ENCODE data around the gene HSF2.
A peak's percentile ranks its signal among the peaks of the same experiment; 100 is the strongest.
"Not testable (repeated sequence)": the region's sequence is repeated elsewhere in the genome, so short reads cannot be mapped to it uniquely, and the experiment has no call there.

HSF2 gene

DNA sequence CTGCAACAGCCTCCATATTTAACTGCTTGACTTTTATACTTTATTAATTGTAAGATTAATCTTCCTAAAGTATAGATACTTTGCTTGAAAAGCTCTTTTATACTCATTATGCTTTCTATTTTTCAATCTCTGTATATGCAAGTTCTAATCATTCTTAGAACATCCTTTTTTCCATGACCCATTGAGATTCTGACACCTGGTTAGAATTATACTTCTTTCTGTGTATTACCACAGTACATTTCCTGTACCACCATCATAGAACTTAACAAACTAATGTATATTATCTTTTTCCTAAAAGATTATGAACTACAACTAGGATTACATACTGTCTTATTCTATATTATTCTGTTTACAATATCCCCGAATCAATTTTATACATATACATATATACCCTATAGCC lies 58.6 kb downstream of the HSF2 start:
- DNase-seq: no peak

DNA sequence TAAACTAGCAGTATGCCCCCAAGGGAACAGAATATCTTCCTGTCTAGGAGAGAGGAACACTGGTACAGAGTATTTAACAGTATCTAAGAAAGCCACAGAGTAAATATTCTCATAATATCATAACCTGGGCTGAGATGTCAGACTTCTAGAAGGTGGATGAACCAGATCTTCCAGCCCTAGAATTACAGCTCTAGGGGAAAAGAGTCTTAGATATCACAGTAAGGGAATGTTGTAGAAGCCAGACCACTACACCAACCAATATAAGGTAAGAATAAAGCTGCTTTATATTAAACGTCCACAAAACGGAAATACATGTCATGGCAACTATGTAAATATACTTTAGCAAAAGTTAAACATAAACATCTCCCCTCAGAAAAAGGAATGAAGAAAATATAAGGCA lies 59.8 kb downstream of the HSF2 start:
- DNase-seq: no peak

DNA sequence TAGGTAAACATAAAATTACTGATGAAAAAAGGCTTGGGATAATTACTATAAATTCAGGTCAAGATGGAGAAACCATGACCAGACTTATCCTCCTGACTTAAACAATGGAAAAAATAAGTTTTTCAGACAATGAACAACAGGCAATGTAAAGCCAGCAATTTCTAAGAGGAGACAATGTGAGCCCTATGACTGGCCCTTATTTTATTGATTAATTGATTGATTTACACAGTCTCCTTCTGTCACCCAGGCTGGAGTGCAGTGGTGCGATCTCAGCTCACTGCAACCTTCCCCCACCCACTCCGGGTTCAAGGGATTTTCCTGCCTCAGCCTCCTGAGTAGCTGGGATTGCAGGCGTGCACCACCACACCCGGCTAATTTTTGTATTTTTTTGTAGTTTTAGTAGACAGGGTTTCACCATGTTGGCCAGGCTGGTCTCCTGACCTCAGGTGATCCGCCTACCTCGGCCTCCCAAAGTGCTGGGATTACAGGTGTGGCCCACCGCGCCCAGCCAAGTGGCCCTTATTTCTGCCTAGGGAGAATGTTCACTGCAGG lies 60.5 kb downstream of the HSF2 start:
- DNase-seq: not testable (repeated sequence)

DNA sequence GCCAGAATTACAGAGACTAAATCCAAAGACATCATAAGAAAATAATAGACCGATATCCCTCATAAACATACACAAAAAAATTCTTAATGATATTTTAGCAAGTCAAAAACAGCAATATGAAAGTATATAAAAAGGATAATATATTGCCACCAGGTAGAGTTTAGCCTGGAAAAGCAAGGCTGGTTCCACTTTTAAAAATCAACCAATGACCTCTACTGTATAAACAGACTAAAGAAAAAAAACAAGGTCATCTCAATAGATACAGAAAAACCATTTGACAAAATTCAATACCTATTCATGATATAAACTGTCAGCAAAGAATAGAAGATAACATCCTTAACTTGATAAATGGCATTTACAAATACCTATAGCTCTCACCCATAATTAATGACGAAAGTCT lies 62.4 kb downstream of the HSF2 start:
- DNase-seq: no peak

DNA sequence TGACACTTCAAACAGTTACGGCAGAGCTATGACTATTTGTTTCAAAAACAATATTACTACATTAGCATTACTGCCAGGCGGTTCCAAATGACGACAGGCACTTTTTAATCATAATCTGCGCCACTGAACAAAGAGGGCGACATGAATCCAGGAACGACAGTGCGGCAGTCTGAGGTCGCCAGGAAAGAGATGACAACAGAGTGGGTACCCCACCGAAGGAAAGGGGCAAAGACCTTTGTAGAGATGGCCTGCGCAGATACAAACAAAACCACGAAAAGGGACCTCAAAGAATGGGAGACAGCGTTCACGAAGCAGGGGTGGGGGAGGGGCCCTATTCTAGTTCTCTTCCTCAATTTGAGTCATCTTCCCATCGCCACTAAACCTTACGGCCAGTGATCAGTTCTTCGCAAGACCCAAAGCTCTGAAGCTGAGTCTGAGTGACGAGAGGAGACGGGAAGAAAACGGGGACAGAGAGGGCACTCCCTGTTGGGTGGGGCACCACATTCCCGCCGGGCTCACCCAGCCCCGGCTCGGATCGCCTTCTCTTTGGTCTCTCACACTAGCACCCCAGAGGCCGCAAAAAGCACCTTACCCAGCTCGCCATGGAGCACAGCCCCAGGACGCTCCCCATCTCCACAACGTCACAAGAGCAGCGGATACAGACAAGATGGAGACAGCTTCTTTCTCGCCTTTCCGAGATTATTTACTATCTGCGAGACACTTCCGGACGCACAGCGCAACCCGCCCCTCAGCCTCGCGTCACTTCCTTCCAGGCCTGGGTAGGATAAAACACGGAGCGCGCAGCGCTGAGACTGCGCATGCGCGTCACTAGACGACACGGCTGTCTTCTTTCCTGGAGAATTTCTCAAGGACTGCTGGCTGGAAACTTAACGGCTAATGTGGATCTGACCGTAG lies 71.9 kb downstream of the HSF2 start, which contains the start of gene SERINC1:
SERINC1 (minus strand) TSS at position 701 of the 915 bp plus-strand sequence; CDS start at position 631, 70 bp downstream.
- DNase-seq: peak; percentile 97

DNA sequence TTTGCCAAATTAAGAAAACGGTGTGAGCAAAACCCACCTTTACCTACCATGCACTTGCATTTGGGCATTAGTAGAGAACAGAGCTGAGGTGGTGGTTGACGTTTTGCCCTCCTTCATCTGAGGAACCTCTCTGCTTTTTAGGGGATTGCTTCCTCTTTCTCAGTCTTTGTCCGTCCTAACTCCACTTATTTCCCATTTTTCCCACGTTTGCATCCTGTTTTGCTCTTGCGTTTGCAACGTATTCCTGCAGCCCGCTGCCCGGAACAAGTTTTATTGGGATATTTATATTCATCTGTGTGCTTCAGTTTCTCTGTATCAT lies 72.5 kb downstream of the HSF2 start:
- no peak for DNase-seq

DNA sequence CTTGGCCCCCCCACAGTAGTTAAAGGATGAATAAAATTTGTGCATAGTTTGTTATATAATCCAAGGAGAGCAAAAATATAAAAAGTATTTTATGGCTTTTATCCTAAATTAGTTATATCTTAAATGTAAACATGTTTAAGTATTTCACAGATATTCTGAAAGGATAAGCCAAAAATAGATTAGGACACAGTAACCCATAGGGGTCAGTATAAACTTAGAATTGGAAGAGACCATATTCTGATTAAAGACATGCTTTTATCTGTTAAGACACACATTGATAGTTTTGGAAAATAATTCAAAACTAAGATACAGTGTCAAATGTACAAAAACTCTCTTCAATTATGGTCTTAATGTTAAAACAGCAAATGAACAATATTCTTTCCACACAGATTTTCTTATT lies 76.7 kb downstream of the HSF2 start:
- DNase-seq: no peak

DNA sequence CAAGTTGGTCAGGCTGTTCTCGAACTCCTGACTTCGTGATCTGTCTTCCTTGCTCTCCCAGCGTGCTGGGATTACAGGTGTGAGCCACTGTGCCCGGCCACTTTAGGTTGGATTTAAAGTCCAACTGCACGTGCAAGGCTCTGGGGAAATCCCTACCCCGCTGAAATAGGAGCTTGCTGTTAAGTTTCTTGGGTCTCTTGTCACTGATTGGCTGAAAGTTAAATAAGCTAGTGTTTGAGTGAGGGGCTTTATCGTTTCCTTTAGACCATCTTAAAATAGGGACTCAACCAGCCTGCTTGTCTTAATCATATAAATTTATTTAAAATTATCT lies 83.3 kb downstream of the HSF2 start:
- no peak for DNase-seq
